ENCODE results near the gene KCNH2.

DNA sequence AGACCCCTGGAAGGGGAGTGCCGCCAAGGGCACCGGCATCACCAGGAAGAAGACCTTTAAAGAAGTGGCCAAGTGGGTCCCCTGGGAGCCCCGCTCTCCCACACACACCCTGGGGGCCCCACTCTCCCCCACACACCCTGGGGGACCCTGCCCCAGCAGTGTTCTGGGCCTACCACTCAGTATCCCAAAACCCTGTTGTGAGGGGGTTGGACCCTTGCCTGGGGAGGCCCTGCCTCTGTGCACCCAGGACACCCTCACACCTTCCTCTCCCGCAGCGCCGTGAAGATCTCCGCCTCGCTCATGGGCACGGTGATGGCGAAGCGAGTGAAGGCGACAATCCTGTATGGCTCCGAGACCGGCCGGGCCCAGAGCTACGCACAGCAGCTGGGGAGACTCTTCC is 23.4 kb upstream of the KCNH2 start:
- TF ChIP-seq, protein P1, sequence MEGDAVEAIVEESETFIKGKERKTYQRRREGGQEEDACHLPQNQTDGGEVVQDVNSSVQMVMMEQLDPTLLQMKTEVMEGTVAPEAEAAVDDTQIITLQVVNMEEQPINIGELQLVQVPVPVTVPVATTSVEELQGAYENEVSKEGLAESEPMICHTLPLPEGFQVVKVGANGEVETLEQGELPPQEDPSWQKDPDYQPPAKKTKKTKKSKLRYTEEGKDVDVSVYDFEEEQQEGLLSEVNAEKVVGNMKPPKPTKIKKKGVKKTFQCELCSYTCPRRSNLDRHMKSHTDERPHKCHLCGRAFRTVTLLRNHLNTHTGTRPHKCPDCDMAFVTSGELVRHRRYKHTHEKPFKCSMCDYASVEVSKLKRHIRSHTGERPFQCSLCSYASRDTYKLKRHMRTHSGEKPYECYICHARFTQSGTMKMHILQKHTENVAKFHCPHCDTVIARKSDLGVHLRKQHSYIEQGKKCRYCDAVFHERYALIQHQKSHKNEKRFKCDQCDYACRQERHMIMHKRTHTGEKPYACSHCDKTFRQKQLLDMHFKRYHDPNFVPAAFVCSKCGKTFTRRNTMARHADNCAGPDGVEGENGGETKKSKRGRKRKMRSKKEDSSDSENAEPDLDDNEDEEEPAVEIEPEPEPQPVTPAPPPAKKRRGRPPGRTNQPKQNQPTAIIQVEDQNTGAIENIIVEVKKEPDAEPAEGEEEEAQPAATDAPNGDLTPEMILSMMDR (conservative IDR thresholded peaks at IDR 0.05; ENCODE audit: low read depth, low read length): no peak
- TF ChIP-seq EZH2 (IDR thresholded peaks at IDR 0.05; ENCODE audit: borderline replicate concordance, low read depth, low read length, poor library complexity, severe bottlenecking): no peak
